ENCODE data around the gene ECM2. TPM values are rescaled to one million over a fixed set of nuclear protein-coding genes. Genes with fewer than 3 reads are reported as not detected.

ECM2 gene
- total RNA-seq, 1 experiment from 2014 or later: not detected

DNA sequence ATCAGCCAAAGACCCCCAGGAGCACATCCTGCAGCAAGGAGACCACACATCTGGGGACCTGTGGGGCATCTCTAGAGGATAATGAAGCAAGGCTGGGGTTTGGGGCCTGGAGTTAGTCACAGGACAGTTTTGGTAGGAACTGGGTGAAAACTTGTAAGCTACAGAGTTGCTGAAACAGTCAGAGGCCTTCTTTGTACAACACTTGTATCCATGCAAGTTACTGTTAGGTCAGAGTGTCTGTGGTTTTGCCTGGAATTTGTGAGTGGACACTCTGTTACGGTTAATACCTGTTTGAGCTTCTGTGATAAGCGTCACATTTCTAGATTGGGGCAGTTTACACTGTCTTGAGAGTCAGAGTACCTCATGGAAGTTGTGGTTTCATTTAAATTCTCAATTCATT lies 30.9 kb downstream of the ECM2 start:
- Mint-ChIP-seq H3K9me3 (ENCODE audit: low read depth, unreplicated experiment) (no peaks in the 10 kb centered on the region), H3K36me3 (ENCODE audit: insufficient read depth, unreplicated experiment) (no peaks in the 10 kb centered on the region), H3K4me1 (ENCODE audit: low read depth, unreplicated experiment) (peaks cover 12% of the 10 kb centered on the region), H3K4me3 (ENCODE audit: low read depth, unreplicated experiment) (no peak overlapping the region), H3K27ac (ENCODE audit: unreplicated experiment) (no peak overlapping the region), H3K27me3 (ENCODE audit: unreplicated experiment) (no peaks in the 10 kb centered on the region)
- no peak for DNase-seq
- CTCF ChIA-PET: no interaction called here
- intact Hi-C loops (cut with micrococcal nuclease; ENCODE audit: unreplicated experiment): no loop called here
- TF ChIP-seq, protein P1, sequence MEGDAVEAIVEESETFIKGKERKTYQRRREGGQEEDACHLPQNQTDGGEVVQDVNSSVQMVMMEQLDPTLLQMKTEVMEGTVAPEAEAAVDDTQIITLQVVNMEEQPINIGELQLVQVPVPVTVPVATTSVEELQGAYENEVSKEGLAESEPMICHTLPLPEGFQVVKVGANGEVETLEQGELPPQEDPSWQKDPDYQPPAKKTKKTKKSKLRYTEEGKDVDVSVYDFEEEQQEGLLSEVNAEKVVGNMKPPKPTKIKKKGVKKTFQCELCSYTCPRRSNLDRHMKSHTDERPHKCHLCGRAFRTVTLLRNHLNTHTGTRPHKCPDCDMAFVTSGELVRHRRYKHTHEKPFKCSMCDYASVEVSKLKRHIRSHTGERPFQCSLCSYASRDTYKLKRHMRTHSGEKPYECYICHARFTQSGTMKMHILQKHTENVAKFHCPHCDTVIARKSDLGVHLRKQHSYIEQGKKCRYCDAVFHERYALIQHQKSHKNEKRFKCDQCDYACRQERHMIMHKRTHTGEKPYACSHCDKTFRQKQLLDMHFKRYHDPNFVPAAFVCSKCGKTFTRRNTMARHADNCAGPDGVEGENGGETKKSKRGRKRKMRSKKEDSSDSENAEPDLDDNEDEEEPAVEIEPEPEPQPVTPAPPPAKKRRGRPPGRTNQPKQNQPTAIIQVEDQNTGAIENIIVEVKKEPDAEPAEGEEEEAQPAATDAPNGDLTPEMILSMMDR (IDR thresholded peaks at IDR 0.05; ENCODE audit: unreplicated experiment): no peak
- BruUV-seq (replicated peaks): no TSS peak

DNA sequence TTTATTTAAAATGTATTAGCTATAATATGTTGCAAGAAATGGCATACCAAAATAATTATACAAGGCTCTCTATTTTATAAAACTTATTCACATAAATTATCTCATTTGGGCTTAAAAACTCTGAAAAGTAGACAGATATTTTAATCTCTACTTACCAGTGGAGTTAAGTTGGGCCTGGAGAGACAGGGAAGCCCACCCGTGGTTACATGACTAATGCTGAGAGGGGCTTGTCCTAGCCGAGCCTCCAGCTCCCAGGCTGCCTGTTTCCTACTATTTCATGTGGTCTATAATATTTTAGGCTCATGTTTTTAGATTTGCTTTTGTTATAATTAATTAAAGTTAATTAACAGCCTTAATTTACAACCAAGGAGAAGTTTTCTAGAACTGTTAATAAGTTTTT lies 32.6 kb downstream of the ECM2 start:
- Mint-ChIP-seq H3K27me3 (ENCODE audit: unreplicated experiment) (no peaks in the 10 kb centered on the region), H3K9me3 (ENCODE audit: low read depth, unreplicated experiment) (no peaks in the 10 kb centered on the region), H3K4me3 (ENCODE audit: low read depth, unreplicated experiment) (no peak overlapping the region), H3K27ac (ENCODE audit: unreplicated experiment) (no peak overlapping the region), H3K4me1 (ENCODE audit: low read depth, unreplicated experiment) (peaks cover 12% of the 10 kb centered on the region), H3K36me3 (ENCODE audit: insufficient read depth, unreplicated experiment) (no peaks in the 10 kb centered on the region)
- TF ChIP-seq, protein P1 (IDR thresholded peaks at IDR 0.05; ENCODE audit: unreplicated experiment): no peak
- CTCF ChIA-PET: no interaction called here
- DNase-seq: no peak
- no TSS peak for BruUV-seq (replicated peaks)
- intact Hi-C loops (cut with micrococcal nuclease; ENCODE audit: unreplicated experiment): no loop called here

DNA sequence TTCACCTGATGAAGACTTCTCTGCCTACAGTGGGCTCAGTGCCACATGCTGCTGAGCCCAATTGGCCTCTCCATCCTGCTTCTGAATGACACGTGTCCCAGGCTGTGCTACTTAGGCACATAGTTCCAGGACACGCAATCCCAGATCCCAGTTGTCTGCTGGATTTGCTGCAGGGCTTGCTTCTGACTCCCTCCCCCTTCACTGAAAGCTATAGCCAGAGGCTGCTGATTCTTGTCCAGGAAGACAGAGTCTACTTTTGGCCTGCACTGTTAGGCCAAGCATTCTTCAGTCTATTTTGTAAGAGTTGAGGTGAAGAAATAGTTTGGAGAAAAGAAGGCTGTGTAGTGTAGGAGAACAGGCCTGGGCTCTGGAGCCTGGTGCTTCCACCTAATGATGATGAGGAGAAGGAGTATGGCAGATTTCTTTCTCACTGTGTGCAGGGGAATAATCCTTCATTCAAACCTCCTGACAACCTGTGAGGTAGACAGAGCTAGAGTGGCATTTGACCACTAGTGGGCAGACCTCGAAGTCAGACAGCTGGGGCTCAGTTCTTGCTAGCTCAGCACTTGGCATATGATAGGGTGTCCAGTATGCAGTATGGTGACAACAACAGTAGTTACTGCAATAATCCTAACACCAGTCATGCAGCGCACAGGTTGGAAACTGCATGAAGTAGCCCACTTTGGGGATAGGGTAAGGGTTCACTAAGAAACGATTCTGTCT lies 34.0 kb downstream of the ECM2 start:
- Mint-ChIP-seq H3K27ac (ENCODE audit: unreplicated experiment) (no peak overlapping the region), H3K9me3 (ENCODE audit: low read depth, unreplicated experiment) (no peaks in the 10 kb centered on the region), H3K36me3 (ENCODE audit: insufficient read depth, unreplicated experiment) (no peaks in the 10 kb centered on the region), H3K27me3 (ENCODE audit: unreplicated experiment) (no peaks in the 10 kb centered on the region), H3K4me3 (ENCODE audit: low read depth, unreplicated experiment) (no peak overlapping the region), H3K4me1 (ENCODE audit: low read depth, unreplicated experiment) (peaks cover 11% of the 10 kb centered on the region)
- CTCF ChIA-PET: no interaction called here
- BruUV-seq (replicated peaks): no TSS peak
- DNase-seq: peak; percentile 41
- intact Hi-C loops (cut with micrococcal nuclease; ENCODE audit: unreplicated experiment): no loop called here
- TF ChIP-seq, protein P1 (IDR thresholded peaks at IDR 0.05; ENCODE audit: unreplicated experiment): peak; percentile 35

DNA sequence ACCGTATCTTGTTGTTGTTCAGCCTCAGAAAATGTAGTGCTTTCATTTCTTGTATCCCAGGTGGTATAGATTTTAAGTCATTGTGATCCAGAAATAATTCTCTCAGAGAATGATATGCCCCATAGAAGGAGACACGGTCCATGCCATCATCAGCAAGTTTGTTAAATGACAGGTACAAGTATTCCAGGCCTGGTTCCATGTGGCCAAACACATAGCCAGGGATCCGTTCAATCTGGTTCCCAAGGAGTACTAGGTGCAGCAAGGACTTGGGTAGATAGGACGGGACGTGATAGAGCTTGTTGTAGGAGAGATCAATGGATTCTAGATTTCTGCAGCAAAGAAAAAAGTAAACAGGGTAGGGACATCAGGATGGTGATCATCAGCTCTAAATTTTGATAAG lies 35.1 kb downstream of the ECM2 start:
- CTCF ChIA-PET: no interaction called here
- no peaks in the 10 kb centered on the region for H3K27me3 Mint-ChIP-seq (ENCODE audit: unreplicated experiment)
- no peaks in the 10 kb centered on the region for H3K9me3 Mint-ChIP-seq (ENCODE audit: low read depth, unreplicated experiment)
- intact Hi-C loops (cut with micrococcal nuclease; ENCODE audit: unreplicated experiment): no loop called here
- no peak overlapping the region for H3K27ac Mint-ChIP-seq (ENCODE audit: unreplicated experiment)
- H3K36me3 Mint-ChIP-seq (ENCODE audit: insufficient read depth, unreplicated experiment): no peaks in the 10 kb centered on the region
- no peak for DNase-seq
- TF ChIP-seq, protein P1 (IDR thresholded peaks at IDR 0.05; ENCODE audit: unreplicated experiment): no peak
- H3K4me1 Mint-ChIP-seq (ENCODE audit: low read depth, unreplicated experiment): no peaks in the 10 kb centered on the region
- BruUV-seq (replicated peaks): no TSS peak
- no peak overlapping the region for H3K4me3 Mint-ChIP-seq (ENCODE audit: low read depth, unreplicated experiment)

All from Calu3 (cell line).